Measurements from ENCODE around the gene PRICKLE2.

The PRICKLE2 gene

DNA sequence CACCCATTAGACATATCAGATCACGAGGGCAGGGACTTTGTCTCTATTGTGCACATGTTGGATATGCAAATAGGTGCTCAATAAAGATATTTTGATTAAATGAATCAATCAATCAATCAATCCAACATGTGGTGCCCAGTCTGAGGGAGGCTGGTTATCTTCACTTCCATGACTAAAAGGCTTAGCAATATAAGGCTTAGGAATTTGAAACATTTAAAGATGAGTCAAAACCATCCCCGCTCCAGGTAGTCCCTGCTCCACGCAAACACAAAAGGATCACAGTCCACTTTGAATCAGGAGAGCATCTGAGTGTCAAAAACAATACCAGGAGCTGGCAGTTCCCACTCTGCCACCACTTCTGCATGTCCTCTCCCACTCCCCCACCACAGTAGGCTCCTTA, 25.8 kb upstream of the PRICKLE2 start:
- DNase-seq, result no peak

DNA sequence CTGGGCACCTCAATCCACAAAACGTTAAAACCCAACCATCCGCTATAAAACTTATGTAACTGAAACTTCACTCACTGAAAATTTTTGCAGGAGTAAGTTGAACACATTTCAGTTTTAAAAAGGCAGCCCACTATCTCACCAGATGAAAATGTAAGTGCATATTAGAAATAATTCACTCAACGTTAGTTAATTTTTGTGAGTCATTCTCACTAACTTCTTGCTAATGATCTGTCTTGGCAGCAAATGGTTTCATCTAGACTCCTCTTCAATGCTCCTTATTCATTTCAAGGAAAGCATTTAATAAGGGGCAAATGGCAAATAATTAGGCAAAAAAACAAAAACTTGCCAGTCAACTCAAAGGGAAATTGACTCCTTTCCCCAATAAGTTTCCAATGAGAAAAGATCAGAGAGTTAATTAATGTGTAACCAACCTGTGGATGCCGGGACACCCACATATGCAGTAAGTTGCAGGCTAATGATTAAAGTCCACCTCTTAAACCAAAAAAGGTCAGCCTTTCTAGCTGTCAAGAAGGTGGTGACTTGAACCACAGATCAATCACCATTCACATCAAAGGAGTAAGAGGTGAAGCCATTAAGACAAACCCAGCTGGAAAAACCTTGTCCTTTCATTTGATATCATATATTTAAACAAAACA, 22.9 kb upstream of the PRICKLE2 start:
- DNase-seq, result no peak

DNA sequence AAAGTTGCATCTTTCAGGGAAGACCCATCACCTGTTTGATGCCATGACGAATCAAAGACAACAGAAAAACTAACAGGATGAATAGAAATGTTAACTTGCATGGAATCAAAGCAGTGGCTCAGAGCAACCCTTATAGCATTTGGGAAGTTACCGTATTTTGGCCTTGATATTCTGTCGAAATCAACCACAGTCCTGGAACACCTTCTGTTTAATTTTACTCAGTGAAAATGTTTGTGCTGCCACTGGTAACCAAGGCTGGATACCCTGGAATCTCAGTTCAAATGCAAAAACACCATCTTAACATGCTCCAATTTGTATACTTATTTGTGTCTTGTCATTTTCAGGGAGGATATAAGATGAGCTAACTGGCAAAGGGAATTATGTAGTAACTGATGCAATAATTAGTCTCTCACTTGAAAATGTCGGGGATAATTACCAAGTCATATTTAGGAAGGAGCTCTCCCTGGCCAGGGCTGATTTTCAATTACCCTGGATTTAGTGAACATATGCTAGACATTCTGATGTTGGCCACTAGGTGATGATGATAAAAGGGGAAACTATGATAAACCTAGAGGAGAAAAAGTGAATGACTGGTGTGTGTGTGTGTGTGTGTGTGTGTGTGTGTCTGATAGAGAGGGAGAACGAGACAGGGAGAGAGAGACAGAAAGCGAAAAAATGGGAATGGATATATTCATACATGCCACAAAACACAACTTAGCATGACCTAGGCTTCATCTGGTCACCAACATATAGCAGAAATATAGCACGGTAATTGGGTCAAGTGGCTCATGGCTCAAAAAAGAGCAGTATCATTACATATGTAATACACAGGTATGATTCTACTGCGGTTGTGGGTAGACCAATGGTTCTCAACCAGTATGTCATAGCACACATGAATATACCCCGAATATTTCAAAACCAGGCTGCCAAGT, 19.0 kb upstream of the PRICKLE2 start:
- no peak for DNase-seq

DNA sequence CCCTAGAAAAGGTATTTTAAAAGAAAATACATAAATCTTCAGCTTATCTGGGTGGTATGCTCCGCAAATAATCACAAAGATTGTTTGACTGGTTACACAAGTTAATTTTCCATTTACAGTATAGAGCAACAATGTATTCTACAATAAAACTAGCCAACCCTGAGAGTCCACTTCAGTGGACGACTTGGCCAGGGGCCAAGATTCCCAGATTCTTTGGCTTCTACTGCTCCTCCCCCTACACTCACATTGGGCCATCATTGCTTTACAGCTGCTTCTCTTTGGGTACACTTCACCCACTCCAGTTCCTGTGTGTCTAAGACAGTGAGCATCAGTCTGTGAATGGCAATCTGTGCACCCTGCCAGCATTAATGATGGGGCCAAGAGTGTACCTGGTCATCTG, 17.2 kb upstream of the PRICKLE2 start:
- no peak for DNase-seq

DNA sequence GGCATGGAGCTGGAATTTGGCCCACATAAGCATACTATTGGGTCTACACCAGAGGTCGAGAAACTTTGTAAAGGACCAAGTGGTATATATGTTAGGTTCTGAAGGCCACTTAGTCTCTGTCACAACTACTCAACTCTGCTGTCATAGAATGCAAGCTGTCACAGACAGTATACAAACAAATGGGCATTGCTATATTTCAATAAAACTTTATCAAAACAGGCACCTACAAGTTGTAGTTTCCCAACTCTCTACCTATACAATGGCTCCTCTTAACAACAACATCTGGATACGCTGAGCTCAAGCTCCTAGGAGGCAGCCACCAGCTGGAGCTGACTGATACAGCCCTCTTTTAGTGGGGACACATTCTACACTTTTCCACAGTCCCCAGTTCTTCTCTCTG, 15.7 kb upstream of the PRICKLE2 start:
- DNase-seq, result no peak

DNA sequence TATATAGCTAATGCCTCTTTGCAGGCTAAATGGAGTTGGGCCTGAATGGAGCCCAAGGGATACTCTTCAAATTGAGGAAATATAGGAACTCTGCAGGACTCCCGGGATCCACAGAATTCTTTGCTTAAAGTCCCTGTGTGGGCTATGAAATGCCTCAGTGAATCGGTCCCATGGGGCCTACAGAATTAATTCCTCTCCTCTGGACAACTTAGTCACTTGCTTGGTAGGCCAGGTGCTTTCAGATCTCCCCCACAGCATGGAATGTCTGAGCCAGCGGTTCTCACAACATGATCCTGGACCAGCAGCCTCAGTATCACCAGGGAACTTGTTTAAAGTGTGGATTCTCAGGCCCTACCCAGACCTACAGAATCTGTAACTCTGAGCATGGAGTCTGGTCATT, 15.1 kb upstream of the PRICKLE2 start:
- no peak for DNase-seq

DNA sequence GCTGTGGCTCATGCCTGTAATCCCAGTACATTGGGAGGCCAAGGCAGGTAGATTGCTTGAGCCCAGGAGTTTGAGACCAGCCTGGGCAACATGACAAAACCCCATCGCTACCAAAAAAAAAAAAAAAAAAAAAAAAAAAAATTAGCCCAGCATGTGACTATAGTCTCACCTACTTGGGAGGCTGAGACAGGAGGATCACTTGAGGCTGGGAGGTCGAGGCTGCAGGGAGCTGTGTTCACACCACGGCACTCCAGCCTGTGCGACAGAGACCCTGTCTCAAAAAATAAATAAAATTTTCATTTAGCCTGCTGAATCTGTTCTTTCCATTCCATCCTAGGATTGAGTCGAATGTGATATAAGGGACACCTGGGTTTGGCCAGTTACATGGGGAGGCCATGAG, 14.6 kb upstream of the PRICKLE2 start:
- no peak for DNase-seq

DNA sequence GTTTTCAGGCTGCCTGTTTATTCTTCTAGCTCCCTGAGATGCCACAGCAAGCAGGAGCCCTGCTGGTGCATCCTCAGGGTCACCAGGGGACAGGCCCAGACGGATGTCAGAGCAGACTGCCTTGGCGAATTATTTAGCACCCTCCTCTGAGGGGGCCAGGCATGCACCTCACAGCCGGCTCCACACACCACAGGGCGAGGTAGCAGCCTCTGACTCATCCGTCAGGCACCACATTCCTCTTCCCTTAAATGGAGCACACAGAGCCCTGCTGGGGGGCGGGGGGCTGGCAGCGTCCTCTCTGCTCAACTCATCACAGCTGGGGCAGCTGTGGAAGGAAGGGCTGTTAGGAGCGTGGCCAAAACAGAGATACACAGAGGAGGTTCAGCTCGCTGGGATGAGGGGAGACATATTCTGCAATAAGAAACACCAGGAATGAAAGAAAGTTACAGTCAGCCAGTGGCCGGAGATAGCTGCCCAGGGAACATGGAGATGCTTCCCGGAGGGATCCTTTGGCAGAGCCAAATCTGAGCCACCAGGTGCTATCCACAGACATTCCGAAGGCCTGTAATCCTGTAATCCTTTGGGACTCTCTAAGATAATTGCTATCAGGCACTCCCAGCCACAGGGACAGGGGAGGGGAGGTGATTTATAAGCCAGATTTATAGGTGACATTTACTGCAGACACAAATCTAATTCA, 13.9 kb upstream of the PRICKLE2 start:
- no peak for DNase-seq

DNA sequence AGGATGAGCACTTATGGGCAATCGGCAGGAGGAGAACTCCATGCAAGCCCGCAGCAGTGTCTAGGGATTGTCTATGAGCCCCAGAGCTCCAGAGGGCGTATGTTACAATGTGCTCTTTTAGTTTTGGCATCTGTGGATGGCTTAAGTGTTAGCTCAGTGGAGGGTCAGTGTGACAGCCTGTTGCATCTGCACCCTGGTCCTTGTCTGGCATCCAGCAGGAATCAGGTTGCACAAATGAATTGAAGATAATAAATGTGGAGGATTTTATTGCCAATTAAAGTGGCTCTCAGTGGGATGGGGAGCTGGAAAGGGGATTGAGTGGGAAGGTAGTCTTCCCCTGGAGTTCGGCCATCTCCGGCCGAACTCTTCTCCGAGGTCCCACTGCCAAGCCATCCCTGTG, 11.8 kb upstream of the PRICKLE2 start:
- DNase-seq, result no peak

DNA sequence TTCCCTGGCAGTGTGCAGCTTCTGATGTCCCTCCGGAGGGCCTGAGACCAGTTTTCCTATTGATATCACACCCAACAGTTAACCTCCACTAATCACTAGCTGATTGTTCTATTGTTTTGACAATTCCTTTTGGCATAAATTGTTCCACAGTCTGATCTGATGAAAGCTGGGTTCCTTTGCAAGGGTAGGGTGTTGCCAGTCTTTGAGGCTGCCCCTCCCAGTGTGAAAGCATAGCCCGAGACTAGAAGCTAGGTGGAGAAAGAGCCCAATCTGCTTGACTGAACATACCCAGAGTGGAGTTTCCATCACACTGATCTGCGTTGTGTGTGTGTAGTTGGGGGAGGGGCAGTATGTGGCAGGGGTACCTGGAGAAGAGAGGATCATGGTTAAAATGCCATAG, 10.3 kb upstream of the PRICKLE2 start:
- DNase-seq, result no peak

DNA sequence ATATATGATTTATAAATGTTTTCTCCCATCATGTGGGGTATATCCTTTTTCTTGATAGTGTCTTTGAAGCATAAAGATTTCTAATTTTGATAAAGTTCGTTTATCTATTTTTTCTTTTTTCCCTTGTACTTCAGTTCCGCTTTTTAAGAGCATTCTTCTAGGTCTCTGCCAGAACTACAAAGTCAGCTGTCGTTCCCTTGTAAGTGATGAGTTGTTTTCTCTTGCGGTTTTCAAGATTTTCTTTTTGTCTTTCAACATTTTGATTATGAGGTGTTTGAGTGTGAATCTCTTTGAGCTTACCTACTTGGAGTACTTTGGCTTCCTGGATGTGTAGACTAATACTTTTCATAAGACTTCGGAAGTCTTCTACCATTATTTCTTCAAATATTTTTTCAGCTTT, 9.3 kb upstream of the PRICKLE2 start:
- no peak for DNase-seq

DNA sequence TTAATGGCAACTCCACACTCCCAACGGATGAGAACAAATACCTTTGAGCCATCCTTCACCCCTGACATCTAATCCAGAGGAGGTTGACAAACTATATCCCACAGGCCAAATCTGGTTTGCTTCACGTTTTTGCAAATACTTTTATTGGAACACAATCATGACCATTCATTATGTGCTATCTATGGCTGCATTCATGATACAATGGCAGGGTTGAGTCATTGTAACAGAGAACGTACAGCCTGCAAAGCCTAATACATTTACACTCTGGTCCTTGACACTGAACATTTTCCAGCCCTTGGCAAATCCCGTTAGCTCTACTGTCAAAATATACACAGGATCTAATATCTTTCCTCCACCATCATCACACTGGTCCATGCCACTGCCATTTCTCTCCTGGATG, 7.6 kb upstream of the PRICKLE2 start:
- no peak for DNase-seq

DNA sequence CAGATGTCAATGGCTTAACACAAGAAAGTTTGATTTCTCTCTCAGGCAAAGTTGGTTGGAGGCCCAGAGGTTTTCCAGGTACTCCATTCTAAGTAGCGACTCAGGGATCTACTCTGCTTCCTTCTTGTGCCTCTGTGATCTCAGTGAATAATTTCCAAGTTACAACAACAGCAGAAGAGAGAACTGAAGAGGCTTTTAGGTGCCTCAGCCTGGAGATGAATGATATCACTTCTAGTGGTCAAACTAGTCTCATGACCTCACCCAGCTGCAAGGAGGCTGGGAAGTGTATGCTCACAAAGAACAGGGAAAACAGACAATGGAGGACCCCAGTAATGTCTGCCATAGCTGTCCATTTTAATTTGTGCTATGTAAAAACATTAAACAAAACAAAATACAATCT, 4.6 kb upstream of the PRICKLE2 start:
- DNase-seq, result no peak

DNA sequence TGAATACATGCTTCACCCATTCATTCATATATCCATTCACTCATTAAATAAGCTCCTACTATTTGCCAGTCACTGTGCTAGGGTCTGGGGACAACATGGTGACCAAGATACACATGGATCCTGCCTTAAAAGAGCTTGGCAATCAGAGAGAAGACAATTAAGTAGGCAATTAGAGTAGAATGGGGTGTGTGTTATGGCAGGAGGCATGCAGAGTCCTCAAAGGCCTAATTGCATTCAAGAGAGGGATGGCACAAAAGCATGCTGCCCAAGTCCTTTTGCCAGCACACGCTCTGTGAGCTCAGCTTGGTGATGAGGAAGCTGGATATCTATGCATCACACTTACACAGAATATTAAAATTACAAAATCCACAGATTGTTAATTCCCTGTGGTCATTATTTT, 2.8 kb upstream of the PRICKLE2 start:
- no peak for DNase-seq

DNA sequence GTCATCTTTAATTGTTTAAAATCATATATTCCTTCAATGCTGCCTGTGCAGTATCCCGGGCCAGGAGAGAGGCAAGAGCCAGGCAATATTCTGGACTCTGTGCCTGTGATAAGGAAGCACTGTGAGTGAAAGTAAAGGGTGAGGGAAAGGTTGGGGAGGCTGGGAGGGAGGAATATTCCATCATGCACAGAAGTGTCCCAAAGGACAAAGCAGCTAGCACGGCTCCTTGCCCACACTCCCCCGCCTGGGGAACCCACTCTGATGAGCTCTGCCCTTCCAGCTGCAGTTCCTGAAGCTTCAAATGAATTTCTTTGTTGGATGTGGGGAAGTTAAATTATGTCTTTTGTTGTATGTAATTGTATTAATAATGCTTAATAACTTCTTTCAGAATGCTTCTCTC, 1.5 kb upstream of the PRICKLE2 start:
- no peak for DNase-seq

DNA sequence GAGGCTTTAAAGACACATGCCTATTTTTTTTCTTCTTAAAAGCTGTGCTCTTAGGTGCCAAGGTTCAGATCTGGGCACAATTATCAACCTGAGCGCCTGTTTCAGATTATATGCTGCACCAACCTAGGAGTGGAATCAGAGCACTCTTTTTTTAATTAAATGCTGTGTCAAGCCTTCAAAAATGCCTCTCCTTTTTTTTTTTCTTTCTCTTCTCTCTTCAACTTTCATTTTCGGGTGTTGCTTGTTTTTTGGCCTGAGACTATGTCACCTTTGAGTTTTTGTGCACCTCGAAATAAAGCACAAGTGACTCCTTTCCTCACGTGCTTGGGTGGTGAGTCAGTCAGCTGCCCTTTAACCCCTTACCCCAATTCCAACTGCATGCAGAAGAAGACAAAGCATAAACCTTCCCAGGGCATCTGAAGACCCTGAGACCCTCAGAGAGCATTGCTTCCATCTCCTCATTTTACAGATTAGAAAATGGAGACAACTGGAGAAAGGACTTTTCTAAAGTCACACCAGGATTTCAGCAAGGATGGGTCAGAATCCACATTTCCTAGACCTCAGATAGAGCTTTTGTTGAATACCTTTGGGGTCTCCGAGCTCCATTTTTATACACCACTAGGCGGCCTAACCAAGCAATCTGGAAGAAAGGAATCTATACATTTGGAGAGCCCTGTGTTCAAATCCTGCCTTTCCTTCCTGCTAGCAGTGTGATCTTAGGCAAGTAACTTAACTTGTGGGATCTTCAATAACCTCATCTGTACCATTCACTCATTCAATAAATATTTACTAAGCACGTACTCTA, 631 bp upstream of the PRICKLE2 start:
- DNase-seq, result no peak

DNA sequence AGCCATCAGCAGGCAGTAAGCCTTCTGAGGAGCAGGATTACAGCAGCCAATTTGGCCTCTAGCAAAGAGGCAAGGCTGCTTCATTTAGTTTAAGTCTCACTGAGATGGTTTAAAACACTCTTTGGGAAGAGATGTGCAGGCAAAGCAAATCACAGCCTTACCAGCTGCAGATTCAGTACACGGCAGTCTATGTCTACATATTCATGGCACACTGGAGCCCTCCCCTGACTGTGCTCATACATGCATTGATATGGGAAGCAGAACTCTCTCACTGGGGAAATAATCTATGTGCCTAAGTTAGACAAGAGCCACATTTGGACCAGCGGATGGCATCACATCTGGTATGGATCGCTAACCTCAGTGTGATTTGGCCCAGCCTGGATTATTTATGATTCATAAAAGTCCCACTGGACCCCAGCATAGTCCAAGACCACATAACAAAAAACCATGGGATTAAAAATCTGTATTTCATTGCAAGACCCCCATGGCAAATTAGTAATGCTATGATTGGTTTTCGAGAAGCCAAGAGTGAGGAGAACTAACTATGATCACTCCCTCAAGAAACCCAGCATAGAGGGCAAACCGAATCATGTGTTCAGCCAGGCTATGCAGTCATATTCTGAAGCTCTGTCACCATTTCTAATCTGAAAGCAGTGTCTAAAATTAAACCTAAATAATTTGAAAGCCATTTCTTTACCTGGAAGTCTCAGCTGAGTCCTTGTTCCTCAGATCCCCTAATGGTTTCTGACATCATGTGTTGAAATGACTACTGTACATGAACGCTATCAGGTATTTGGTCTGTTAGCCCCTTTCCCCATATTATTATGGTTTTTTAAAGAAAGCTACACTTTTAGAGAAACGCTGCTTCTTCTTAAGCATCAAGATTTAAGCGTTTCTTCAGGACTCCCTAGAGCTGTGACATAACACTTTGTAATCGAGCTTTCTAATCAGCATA, 1.2 kb downstream of the PRICKLE2 start:
- no peak for DNase-seq

DNA sequence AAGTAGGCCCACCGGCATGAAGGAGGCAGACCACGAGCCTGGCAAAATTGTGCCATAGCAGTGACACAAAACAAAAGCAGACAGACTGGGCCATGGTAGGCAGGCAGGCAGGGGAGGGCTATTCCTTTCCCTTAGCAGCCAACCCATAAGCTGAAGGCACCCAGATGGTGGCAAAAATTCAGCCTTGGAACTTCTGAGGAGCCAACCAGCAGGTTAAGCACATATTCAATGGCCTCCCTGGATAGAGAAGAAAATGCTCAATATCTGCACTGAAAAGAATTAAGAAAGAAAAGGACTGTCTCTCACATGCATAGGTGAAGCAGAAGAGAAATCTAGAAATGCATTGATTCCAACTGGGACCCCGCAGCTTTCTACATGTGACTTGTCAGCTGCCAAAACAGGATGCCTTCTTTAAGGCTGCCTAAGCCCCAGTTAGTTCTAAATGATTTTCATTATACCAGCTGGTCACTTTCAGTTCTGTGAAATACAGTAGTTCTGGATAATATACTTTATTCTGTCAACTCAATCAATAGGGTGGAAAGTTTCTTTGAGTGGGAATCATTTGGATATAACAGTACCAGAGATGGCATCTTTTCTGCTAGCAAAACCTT, 2.7 kb downstream of the PRICKLE2 start:
- DNase-seq, result no peak

DNA sequence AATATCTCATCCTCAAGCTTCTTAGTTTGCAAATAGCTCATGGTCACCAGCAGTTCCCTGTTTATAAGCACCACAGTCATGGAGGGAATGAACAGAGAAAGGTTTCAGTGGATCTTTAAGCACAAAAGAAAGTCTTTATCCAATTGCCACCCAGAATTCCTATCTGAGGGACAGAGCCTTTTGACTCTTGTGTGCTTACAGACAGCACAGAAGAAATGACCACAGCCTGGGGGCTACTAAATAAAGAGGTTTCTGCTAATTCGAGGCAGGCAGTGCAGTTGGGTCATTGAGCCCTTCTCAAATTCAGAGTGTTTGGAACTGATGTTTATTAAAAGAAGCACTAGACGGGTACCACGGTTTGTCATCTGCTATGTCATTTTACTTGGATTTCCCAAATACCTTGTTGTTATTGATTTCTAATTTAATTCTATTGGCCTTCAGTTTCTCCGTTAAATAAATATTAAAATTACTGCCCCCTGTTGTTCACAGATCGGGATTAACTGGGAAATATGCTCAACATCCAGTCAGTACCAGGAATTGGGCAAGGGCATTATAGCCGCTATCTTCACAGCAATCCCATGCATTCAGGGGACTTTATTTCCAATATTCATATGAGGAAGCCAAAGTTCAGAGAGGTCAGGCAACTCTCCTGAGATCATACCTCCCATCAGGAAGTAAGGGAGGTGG, 3.6 kb downstream of the PRICKLE2 start:
- DNase-seq, result no peak

DNA sequence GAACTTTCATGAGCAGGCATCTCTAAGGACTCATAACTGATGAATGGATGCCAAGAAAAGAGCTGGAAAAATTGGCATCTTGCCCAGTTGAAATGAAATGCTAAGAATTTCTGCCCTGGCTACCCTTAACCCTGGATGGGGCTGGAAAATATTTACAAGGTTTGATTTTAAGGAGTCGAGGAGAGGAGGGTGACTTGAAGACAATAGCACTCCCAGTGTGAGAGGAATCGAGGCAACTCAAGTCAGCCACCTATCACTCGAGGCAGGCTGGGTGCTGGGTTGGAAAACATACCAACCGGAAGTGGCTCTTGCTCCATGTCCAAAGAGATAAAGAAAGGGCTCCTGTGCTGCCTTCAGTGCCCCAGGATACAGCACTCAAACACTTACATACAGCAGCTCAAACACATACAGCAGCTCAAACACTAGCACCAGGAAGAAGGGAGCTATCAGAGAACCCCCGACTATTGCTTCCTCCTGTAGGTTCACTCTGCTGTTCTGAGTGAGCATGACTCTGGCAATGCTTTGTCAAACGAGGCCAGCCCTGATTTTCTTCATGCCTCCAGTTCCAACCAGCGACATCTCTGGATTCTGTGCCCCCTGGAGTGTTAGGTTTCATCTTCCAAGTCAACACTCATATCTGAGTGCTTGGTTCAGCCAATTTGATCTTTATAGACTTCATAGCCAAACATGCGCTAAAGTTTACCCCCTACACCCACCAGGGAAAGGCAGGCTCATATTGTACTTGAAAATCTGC, 4.9 kb downstream of the PRICKLE2 start:
- no peak for DNase-seq

Data from activated CD8-positive, alpha-beta memory T cell treated with anti-CD3 and anti-CD28 coated beads, Interleukin-2, amount 50 U/mL, for 4 hours (primary cell).